NCI-H187 treated with DMSO at 0.1 percent for 48 hours (cell line): ENCODE results near the gene PRKAG2.
"Not testable (repeated sequence)": the region's sequence is repeated elsewhere in the genome, so short reads cannot be mapped to it uniquely, and the experiment has no call there.

Experiments used
- DNase-seq: peaks from one replicate; lab custom pipeline; 2025; lab: John Stamatoyannopoulos, UW

The PRKAG2 gene

GRCh38 chr7:151884312-151885201, 7.6 kb upstream of the PRKAG2 start:
- DNase-seq: no peak

DNA sequence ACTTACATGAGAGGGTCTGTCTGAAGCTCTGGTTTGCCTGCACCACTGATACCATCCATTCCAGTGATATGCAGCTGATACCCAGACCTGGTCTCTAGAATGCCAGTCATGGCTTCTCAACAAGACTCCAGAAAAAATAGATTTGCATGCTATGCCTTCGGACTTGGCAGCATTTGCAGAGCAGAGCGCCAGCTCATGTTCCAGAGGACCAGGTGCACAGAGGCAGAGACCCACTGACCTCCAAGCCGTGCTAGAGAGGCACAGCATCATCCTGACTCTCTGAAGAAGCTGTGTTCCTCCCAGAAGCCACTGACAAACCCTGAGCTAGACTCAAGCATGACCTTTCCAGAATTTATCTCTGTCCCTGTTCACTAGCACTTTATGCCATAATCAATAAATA, 6.9 kb upstream of the PRKAG2 start:
- DNase-seq: no peak

GRCh38 chr7:151882734-151883133, 5.8 kb upstream of the PRKAG2 start:
- no peak for DNase-seq

DNA sequence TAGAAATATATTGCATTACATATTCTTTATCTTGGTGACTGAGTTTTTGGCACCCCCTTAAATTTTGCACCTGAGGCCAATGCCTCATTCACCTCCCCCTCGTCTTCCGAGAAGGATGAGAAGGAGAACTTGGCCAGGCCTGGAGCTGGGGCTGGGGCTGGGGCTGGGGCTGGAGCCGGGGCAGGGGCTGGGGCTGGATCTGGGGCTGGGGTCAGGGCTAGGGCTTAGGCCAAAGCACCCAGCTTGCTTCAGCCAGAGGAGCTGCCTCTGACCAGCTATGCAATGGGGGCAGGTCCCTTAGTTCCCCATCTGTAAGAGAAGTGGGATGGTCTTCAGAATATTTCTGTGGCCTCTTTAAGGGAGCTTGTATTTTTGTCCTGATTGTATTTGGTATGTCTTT, 3.8 kb upstream of the PRKAG2 start:
- DNase-seq: no peak

- no peak for DNase-seq
Measured at GRCh38 chr7:151877911-151878835, 1.3 kb upstream of the PRKAG2 start.

DNA sequence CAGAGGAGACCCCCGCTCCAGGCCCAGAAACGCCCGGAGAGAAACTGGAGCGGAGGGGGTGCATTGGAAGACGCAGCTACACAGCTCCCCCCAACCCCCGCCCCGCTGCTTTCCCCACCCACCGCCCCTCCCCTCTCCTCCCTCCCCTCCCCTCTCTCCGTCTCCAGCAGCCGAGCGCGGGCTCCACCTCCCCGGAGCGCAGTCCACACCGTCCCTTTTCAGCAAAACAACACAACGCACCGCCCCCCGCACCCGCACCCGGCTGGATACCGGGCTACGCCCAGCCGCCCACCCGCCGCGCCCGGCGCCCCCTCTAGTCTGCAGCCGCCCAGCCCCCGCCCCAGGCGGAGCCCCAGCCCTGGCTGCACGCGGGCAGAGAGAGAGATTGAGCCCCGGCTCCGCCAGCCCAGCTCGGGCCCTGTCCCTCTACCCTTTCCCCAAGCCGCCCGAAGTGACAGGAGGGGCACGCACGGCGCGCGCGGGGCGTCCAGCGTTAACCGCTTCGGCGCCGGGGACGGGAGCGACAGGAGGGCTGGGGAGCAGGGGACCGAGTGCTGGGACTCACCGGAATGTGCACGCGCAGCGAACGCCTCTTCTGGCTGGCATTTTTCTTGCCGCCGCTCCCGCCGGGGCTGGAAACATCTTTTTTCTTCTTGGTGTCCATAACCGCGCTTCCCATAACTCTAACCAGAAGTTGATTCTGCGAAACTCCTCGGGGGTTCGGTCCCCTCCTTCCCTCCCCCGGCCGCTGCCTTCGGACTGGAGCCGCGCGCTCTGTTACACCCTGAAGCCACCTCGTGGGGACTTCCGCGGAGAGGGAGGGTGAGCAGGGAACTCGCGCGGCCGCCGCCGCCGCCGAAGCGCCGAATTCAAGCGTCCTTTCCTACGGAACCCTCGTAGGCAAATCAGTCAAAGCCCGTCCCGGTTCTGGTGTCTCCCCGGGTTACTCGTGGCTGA, 695 bp downstream of the PRKAG2 start:
- DNase-seq: peak; percentile 50

DNA sequence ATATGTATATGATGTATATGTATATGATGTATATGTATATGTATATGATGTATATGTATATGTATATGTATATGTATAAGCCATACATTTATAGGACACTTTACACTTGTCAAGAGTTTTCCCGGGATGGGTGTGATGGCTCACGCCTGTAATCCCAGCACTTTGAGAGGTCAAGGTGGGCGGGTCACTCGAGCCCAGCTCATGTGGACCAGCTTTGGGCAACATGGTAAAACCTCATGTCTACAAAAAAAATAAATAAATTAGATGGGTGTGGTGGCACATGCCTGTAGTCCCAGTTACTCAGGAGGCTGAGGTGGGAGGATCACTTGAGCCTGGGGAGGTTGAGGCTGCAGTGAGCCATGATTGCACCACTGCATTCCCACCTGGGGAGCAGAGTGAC, 2.4 kb downstream of the PRKAG2 start:
- DNase-seq: not testable (repeated sequence)

DNA sequence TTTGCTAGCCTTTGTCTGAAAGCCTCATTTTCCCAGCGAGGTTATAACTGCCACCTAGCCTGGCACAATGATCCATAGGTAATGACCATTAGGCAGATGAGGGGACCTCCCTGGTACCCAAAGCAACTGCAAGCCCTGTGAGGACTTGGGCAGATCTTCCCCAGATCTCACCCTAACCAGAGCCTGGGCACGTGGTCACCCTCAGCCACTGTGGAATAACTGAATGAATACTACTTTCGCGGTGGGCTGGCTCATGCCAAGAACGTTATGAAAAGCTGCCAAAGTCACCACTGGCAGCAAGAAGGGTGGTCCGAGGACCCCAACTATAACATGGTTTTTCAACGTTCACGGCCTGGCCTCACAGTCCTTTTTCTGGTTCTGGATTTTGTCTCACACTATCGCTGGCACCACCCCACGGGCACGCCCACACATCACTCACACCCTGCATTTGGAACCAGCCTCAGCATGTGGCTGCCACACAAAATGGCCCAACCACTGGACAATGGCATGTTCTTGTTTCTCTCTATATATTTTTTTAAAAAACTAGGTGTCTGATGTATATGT, 3.4 kb downstream of the PRKAG2 start:
- no peak for DNase-seq

GRCh38 chr7:151872531-151873401, 4.1 kb downstream of the PRKAG2 start:
- no peak for DNase-seq

DNA sequence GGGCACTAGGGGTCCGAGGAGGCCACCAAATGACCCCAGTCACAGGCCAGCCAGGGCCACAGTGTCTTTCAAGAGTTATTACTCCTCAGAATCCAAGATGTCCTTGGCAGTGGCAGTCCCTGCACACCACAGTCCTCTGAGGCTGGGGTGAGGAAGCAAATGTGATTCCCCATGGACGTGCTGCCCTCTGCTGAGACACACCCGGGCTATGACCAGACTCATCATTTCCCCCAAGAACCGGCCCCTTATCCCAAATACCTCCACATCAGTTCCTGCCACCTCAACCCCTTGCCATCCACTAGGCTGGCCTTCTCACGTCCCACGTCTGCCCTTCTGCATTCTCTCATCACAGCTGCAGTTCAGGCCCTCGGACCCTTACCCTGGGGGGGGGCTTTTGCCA, 5.0 kb downstream of the PRKAG2 start:
- DNase-seq: no peak

- DNase-seq: no peak
Measured at GRCh38 chr7:151871189-151871735, 5.7 kb downstream of the PRKAG2 start.

DNA sequence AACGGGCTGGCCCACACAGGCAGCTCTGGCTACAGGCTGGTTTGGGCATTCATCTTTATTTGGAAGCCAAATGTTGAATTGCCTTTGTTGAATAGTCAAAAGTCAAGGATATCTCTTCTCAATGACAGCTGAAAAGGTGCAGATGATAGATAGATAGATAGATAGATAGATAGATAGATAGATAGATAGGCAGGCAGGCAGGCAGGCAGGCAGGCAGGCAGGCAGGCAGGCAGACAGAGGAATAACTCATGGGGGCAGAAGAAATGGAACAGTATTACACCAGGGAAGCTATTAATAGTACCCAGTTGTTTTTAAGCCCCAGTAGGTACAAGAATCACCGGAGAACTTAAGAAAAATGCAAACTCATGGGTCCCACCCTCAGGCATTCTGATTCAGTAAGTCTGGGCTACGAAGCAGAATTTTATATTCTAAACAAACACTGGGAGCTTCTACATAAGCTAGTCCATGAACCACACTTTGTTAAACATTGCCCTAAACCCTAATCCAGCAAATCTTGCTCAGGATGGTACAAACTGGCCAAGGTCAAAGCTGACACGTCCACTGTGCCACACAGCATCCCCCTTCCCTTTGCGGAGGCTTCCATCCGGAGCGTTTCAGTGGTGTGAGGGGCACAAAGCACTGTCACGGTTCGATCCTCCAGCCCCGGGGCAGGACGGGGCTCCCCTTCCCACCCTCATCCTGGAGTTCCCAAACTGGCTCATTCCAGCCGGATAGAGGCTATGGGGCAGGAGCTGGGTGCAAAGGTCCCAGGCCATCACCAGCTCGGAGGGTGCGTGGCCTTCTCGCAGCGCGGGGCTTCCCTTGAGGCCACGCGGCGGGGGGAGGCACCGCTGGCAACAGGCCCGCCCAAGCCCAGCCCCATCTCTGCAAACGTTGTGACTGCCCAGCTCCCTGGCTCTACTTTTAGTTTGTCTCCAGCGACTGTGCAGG, 6.7 kb downstream of the PRKAG2 start:
- DNase-seq: no peak

DNA sequence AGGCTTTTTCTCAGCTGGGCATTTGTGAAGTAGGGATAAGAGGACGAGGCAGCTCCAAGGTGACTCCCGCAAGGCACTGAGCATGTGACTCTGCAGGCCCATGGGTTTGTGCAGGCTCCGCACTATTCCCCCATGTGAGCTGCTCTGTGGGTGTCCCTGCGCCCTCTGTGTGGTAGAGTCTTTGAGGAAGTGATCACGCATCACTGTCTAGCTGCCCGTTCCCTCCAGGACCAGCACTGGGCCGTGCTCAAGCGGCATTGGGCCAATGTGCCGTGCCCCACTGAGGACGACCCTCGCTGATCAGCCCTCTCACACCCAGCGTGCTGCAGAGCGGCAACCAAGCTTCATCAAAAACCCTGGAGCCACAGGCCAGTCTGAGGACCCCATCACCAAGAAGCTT, 7.5 kb downstream of the PRKAG2 start:
- no peak for DNase-seq

GRCh38 chr7:151869109-151869428, 7.8 kb downstream of the PRKAG2 start:
- DNase-seq: no peak

DNA sequence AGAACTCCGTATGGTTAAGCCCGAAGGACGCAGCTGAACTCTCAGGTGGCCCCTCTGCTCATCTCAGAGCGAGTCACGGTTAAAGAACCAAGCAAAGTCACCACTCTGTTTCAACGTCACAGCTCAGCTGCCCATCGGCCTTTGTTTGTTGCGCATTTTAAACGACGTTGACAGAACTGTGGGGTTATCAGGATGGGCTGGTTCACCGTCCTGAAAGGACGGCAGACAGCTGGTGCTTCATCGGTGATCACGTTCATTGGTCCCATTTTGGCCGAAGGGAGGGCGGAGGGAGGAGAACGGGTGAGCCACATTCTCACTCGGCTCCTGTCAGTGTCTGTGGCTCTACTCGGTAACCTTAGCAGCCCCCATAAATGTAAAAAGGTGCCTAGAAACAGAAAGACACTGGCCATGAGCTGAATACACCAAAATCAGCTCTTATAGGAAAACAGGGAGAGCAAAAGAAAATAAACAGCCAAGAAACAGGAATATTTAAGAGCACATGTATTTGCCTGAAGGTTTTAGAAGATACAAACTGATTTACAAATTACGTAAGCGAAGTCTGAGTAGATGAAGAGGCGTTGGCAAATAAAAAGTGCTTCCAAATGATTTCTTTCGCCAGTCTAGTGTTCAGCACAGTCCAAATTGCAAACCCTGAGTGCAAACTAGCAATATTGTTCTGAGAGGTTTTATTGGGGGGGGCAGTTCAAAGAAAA, 8.4 kb downstream of the PRKAG2 start:
- DNase-seq: no peak

DNA sequence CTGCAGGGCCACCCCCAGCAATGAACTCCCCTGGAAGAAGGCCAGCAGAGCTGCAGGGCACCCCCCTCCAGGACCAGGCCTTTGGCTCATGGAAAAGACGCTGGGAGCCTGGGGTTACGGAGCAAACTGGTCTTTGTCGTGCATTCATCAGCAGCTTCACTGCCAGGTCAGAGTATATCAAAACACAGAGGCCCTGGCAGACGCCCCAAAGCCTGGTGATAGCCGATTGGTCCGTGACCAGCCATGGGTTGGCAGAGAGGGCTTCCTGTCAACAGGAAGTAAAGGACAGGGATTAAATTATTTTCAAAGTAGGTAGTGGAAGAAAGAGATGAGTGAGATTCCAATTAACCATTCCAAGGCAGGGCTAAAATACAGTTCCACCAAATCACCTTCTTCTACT, 9.0 kb downstream of the PRKAG2 start:
- DNase-seq: no peak

- DNase-seq: no peak
Measured at GRCh38 chr7:151866761-151867655, 9.9 kb downstream of the PRKAG2 start.
